ENCODE measurements around the gene FHIT.

Gene FHIT

GRCh38 chr3:60395173-60395762, 856.0 kb downstream of the FHIT start:
- Histone ChIP-seq H3K36me3 (replicated peaks) (no peaks in the 10 kb centered on the region), H3K27ac (no peak overlapping the region), H3K4me3 (ENCODE audit: low read depth, low read length) (no peak overlapping the region), H3K27me3 (replicated peaks) (no peaks in the 10 kb centered on the region)
- in situ Hi-C loops (cut with HindIII; ENCODE audit: low pct_ligation_motif_present, low sequenced_read_pairs): no loop called here
- no peak for TF ChIP-seq CTCF (IDR thresholded peaks at IDR 0.05; ENCODE audit: low read depth, low read length, missing control alignments)
- DNase-seq: no peak

- Histone ChIP-seq H3K4me3 (ENCODE audit: low read depth, low read length) (no peak overlapping the region), H3K36me3 (replicated peaks) (no peaks in the 10 kb centered on the region), H3K27me3 (replicated peaks) (no peaks in the 10 kb centered on the region), H3K27ac (no peak overlapping the region)
- no peak for TF ChIP-seq CTCF (IDR thresholded peaks at IDR 0.05; ENCODE audit: low read depth, low read length, missing control alignments)
- in situ Hi-C loops (cut with HindIII; ENCODE audit: low pct_ligation_motif_present, low sequenced_read_pairs): no loop called here
- DNase-seq: no peak
Observed at GRCh38 chr3:60393946-60394345, 857.3 kb downstream of the FHIT start.

- H3K4me3 ChIP-seq (ENCODE audit: low read depth, low read length): no peak overlapping the region
- in situ Hi-C loops (cut with HindIII; ENCODE audit: low pct_ligation_motif_present, low sequenced_read_pairs): no loop called here
- H3K27me3 ChIP-seq (replicated peaks): no peaks in the 10 kb centered on the region
- H3K36me3 ChIP-seq (replicated peaks): no peaks in the 10 kb centered on the region
- no peak for DNase-seq
- no peak overlapping the region for H3K27ac ChIP-seq
- no peak for TF ChIP-seq CTCF (IDR thresholded peaks at IDR 0.05; ENCODE audit: low read depth, low read length, missing control alignments)
Observed at GRCh38 chr3:60392501-60392900, 858.8 kb downstream of the FHIT start.

GRCh38 chr3:60391292-60391691, 860.0 kb downstream of the FHIT start:
- Histone ChIP-seq H3K27me3 (replicated peaks) (no peaks in the 10 kb centered on the region), H3K27ac (no peak overlapping the region), H3K4me3 (ENCODE audit: low read depth, low read length) (no peak overlapping the region), H3K36me3 (replicated peaks) (no peaks in the 10 kb centered on the region)
- no peak for TF ChIP-seq CTCF (IDR thresholded peaks at IDR 0.05; ENCODE audit: low read depth, low read length, missing control alignments)
- no peak for DNase-seq
- in situ Hi-C loops (cut with HindIII; ENCODE audit: low pct_ligation_motif_present, low sequenced_read_pairs): no loop called here

GRCh38 chr3:60388731-60389130, 862.5 kb downstream of the FHIT start:
- in situ Hi-C loops (cut with HindIII; ENCODE audit: low pct_ligation_motif_present, low sequenced_read_pairs): no loop called here
- TF ChIP-seq CTCF (IDR thresholded peaks at IDR 0.05; ENCODE audit: low read depth, low read length, missing control alignments): no peak
- H3K27me3 ChIP-seq (replicated peaks): no peaks in the 10 kb centered on the region

GRCh38 chr3:60386306-60386705, 864.9 kb downstream of the FHIT start:
- H3K27me3 ChIP-seq (replicated peaks): no peaks in the 10 kb centered on the region
- no peak overlapping the region for H3K4me3 ChIP-seq (ENCODE audit: low read depth, low read length)
- DNase-seq: no peak
- no peak for TF ChIP-seq CTCF (IDR thresholded peaks at IDR 0.05; ENCODE audit: low read depth, low read length, missing control alignments)
- in situ Hi-C loops (cut with HindIII; ENCODE audit: low pct_ligation_motif_present, low sequenced_read_pairs): no loop called here
- no peaks in the 10 kb centered on the region for H3K36me3 ChIP-seq (replicated peaks)
- no peak overlapping the region for H3K27ac ChIP-seq

More at GRCh38 chr3:60388731-60389130, 862.5 kb downstream of the FHIT start:
- no peak overlapping the region for H3K27ac ChIP-seq
- H3K4me3 ChIP-seq (ENCODE audit: low read depth, low read length): no peak overlapping the region
- H3K36me3 ChIP-seq (replicated peaks): no peaks in the 10 kb centered on the region
- DNase-seq: no peak
